ENCODE data around the gene LILRB5. TPM values are rescaled to one million over a fixed set of nuclear protein-coding genes. Genes with fewer than 3 reads are reported as not detected.

Gene LILRB5
- total RNA-seq, 1 experiment from 2014 or later, result not detected

DNA sequence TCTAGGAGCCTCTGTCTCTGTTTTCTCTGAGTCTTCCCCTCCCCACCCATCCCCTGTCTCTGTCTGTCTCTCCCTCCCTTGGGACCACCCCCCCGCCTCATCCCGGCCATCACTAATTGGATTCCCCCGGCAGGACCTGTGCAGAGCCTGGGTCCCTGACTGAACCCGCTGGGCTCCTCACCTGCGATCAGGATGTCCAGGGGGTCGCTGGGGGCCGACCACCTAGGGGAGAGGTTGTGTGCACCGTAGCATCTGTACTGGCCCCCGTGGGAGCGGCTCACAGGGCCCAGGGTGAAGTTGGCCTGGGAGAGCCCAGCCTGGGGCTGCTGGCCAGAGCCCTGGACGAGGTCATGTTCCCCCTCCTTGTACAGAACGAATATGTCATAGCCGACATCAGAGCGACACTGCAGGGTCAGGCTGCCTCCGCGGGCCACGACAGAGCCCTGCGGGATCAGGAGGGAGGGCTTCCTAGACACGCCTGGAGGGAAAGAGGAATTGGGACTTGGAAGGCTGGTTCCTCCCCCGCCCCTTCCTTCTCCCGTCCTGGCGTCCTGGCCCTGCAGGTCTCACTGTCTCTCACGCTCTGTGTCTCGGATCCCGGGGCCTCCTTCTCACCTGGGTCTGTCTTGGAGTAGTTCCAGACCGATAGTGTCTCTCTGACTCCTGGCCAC lies 1.8 kb downstream of the LILRB5 start:
- Histone ChIP-seq H3K4me1 (no peaks in the 10 kb centered on the region), H3K4me3 (ENCODE audit: low read depth, low read length) (no peak overlapping the region), H3K36me3 (ENCODE audit: control insufficient read depth, insufficient read depth, low read length) (no peaks in the 10 kb centered on the region), H3K27me3 (replicated peaks; ENCODE audit: control insufficient read depth, insufficient read depth, low read length) (no peaks in the 10 kb centered on the region), H3K9me3 (no peaks in the 10 kb centered on the region)
- Mint-ChIP-seq H3K27me3 (ENCODE audit: insufficient read depth, unreplicated experiment) (peaks cover 18% of the 10 kb centered on the region), H3K4me3 (ENCODE audit: unreplicated experiment) (no peak overlapping the region), H3K4me1 (ENCODE audit: low read depth, unreplicated experiment) (no peaks in the 10 kb centered on the region), H3K36me3 (ENCODE audit: insufficient read depth, unreplicated experiment) (no peaks in the 10 kb centered on the region), H3K27ac (ENCODE audit: unreplicated experiment) (no peak overlapping the region), H3K9me3 (ENCODE audit: unreplicated experiment) (no peaks in the 10 kb centered on the region)
- ChIA-PET POLR2A (no interaction called here), CTCF (no interaction called here)
- DNase-seq, result no peak
- no TSS peak for BruUV-seq (replicated peaks)
- TF ChIP-seq, protein P1, sequence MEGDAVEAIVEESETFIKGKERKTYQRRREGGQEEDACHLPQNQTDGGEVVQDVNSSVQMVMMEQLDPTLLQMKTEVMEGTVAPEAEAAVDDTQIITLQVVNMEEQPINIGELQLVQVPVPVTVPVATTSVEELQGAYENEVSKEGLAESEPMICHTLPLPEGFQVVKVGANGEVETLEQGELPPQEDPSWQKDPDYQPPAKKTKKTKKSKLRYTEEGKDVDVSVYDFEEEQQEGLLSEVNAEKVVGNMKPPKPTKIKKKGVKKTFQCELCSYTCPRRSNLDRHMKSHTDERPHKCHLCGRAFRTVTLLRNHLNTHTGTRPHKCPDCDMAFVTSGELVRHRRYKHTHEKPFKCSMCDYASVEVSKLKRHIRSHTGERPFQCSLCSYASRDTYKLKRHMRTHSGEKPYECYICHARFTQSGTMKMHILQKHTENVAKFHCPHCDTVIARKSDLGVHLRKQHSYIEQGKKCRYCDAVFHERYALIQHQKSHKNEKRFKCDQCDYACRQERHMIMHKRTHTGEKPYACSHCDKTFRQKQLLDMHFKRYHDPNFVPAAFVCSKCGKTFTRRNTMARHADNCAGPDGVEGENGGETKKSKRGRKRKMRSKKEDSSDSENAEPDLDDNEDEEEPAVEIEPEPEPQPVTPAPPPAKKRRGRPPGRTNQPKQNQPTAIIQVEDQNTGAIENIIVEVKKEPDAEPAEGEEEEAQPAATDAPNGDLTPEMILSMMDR (IDR thresholded peaks at IDR 0.05; ENCODE audit: insufficient read depth in 1 of 2, low read depth in 1 of 2, low read length in 1 of 2, severe bottlenecking in 1 of 2, unreplicated experiment in 1 of 2), result no peak
- intact Hi-C loops (cut with micrococcal nuclease; ENCODE audit: unreplicated experiment), result no loop called here

DNA sequence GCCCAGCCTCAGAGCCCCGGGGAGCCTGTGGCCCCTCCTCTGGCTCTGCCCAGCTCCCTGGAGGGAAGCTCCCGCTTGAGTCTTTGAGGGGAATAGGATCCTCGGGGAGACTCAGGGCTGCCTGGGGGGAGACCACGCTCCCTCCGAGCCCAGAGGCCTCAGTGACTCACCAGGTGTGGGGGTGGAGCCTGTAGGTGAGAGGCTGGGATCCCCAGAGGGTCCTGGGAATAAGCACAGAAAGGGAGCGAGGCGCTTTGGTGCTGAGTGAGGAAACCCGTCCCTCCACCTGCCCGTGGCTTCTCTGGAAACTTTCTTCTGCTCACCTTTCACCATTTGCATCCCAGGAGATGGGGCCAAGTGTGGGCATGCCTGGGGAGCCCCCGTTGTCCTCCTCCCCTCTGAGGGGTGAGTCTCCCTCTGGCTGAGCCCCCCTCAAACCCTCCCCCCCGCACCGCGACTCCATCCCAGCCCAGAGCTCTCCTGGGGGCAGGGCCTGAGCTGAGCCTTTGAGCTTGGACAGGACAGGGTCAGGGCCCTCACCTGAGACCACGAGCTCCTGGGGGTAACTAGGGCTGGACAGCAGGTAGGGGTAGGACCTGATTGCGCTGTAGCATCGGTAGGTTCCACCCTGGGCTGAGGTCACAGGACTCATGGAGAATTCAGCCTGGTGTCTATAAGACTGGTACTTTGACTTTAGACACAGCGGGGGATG lies 2.7 kb downstream of the LILRB5 start:
- ChIA-PET POLR2A (no interaction called here), CTCF (no interaction called here)
- Histone ChIP-seq H3K9me3 (no peaks in the 10 kb centered on the region), H3K27me3 (replicated peaks; ENCODE audit: control insufficient read depth, insufficient read depth, low read length) (no peaks in the 10 kb centered on the region), H3K4me3 (ENCODE audit: low read depth, low read length) (no peak overlapping the region), H3K36me3 (ENCODE audit: control insufficient read depth, insufficient read depth, low read length) (no peaks in the 10 kb centered on the region), H3K4me1 (no peaks in the 10 kb centered on the region)
- no peak for DNase-seq
- no peaks in the 10 kb centered on the region for H3K36me3 Mint-ChIP-seq (ENCODE audit: insufficient read depth, unreplicated experiment)
- intact Hi-C loops (cut with micrococcal nuclease; ENCODE audit: unreplicated experiment), result no loop called here
- no peak overlapping the region for H3K4me3 Mint-ChIP-seq (ENCODE audit: unreplicated experiment)
- H3K9me3 Mint-ChIP-seq (ENCODE audit: unreplicated experiment), result no peaks in the 10 kb centered on the region
- H3K27ac Mint-ChIP-seq (ENCODE audit: unreplicated experiment), result no peak overlapping the region
- TF ChIP-seq, protein P1 (IDR thresholded peaks at IDR 0.05; ENCODE audit: insufficient read depth in 1 of 2, low read depth in 1 of 2, low read length in 1 of 2, severe bottlenecking in 1 of 2, unreplicated experiment in 1 of 2), result no peak
- BruUV-seq (replicated peaks), result no TSS peak
- H3K4me1 Mint-ChIP-seq (ENCODE audit: low read depth, unreplicated experiment), result no peaks in the 10 kb centered on the region
- H3K27me3 Mint-ChIP-seq (ENCODE audit: insufficient read depth, unreplicated experiment), result peaks cover 23% of the 10 kb centered on the region

DNA sequence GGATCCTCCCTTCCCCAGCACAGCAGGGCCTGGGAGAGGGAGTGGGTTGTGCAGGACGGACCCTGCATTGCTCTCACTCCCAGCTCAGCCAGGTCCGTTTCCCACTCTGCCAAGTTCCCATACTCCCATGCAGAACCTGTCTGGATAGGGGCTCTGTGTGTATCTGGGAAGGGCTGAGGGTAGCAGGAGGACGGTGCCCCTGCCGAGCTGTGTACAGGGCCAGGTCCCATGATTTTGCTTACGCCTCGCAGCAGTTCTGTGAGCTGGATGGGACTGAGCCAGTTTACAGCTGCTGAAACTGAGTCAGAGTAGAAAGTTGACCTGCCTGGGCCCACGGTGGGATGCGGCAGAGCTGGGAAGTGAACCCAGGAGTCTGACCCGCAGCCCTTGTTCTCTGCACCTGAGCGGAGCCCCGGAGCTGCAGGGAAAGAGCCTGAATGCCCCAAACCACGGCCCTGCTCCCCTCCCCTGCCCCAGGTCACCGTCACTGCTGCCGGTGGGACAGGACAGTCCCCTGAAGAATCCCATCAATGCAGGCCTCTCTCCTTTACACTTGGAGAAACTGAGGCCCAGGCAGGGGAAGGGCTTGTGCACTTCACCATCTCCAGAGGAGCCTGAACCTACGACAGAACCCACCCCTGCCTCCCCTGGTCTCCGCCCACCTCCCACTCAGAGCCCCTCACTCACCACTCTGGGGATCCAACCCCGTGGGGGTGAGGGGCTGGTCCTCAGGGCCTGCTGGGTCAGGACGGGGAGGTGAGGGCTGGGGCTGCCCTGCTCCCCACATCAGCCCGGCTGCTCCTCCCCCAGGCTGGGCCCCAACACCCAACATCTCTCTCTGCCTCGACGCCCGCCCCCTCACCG lies 3.5 kb downstream of the LILRB5 start:
- no peak for DNase-seq
- no peak overlapping the region for H3K4me3 Mint-ChIP-seq (ENCODE audit: unreplicated experiment)
- H3K4me1 ChIP-seq, result no peaks in the 10 kb centered on the region
- H3K4me1 Mint-ChIP-seq (ENCODE audit: low read depth, unreplicated experiment), result no peaks in the 10 kb centered on the region
- TF ChIP-seq, protein P1 (IDR thresholded peaks at IDR 0.05; ENCODE audit: insufficient read depth in 1 of 2, low read depth in 1 of 2, low read length in 1 of 2, severe bottlenecking in 1 of 2, unreplicated experiment in 1 of 2), result no peak
- H3K27me3 ChIP-seq (replicated peaks; ENCODE audit: control insufficient read depth, insufficient read depth, low read length), result no peaks in the 10 kb centered on the region
- no peaks in the 10 kb centered on the region for H3K36me3 Mint-ChIP-seq (ENCODE audit: insufficient read depth, unreplicated experiment)
- H3K9me3 Mint-ChIP-seq (ENCODE audit: unreplicated experiment), result no peaks in the 10 kb centered on the region
- no TSS peak for BruUV-seq (replicated peaks)
- H3K36me3 ChIP-seq (ENCODE audit: control insufficient read depth, insufficient read depth, low read length), result no peaks in the 10 kb centered on the region
- H3K9me3 ChIP-seq, result no peaks in the 10 kb centered on the region
- no peak overlapping the region for H3K27ac Mint-ChIP-seq (ENCODE audit: unreplicated experiment)
- POLR2A ChIA-PET, result no interaction called here
- H3K27me3 Mint-ChIP-seq (ENCODE audit: insufficient read depth, unreplicated experiment), result peaks cover 26% of the 10 kb centered on the region
- H3K4me3 ChIP-seq (ENCODE audit: low read depth, low read length), result no peak overlapping the region
- CTCF ChIA-PET, result interaction anchor here (1.4 kb wide), 1 partner anchor 12 kb away, joined by 5 read pairs; no protein-coding TSS in a partner anchor
- intact Hi-C loops (cut with micrococcal nuclease; ENCODE audit: unreplicated experiment), result no loop called here
